Cardiac fibroblast (primary cell): ENCODE data around the gene PCNX1.

ENCODE experiments used
- DNase-seq, 2 donors: peaks; one replicate each; pipeline versions ENCODE4 v3.0.0 to v3.0.0-alpha.2; 2010; ENCODE audit warnings: low read depth in 2 of 2
- H3K4me3 ChIP-seq, 2 donors: replicated peaks in 1 of 2; 1 replicate in 1 of 2; 2 replicates in 1 of 2; pipeline ENCODE4 v1.5.1; 2011; ENCODE audit warnings: low read depth in 2 of 2, low read length in 2 of 2, mild to moderate bottlenecking in 2 of 2, moderate library complexity in 1 of 2
- CTCF ChIP-seq: IDR thresholded peaks from one replicate; pipeline ENCODE4 v1.5.1; 2011; ENCODE audit warnings: low read depth, mild to moderate bottlenecking, low read length, inconsistent platforms

The PCNX1 gene

GRCh38 chr14:71114565-71114964 lies 207.3 kb downstream of the PCNX1 start:
- H3K4me3 ChIP-seq: no peak overlapping the region
- no peak for TF ChIP-seq CTCF
- no peak for DNase-seq

- no peak for DNase-seq
- H3K4me3 ChIP-seq: no peak overlapping the region
- no peak for TF ChIP-seq CTCF
These were observed 208.0 kb downstream of the PCNX1 start for GRCh38 chr14:71115306-71115705.

GRCh38 chr14:71115821-71116567 lies 208.7 kb downstream of the PCNX1 start:
- TF ChIP-seq CTCF: no peak

GRCh38 chr14:71116568-71117122 lies 209.4 kb downstream of the PCNX1 start:
- no peak overlapping the region for H3K4me3 ChIP-seq
- no peak for TF ChIP-seq CTCF
- no peak for DNase-seq

More at GRCh38 chr14:71115821-71116567, 208.7 kb downstream of the PCNX1 start:
- DNase-seq: no peak
- H3K4me3 ChIP-seq: no peak overlapping the region

GRCh38 chr14:71117839-71118743 lies 210.8 kb downstream of the PCNX1 start:
- H3K4me3 ChIP-seq: no peak overlapping the region
- TF ChIP-seq CTCF: no peak
- peak; percentile 79 to 97 for DNase-seq

GRCh38 chr14:71119075-71119474 lies 211.8 kb downstream of the PCNX1 start:
- TF ChIP-seq CTCF: no peak
- no peak overlapping the region for H3K4me3 ChIP-seq

More at GRCh38 chr14:71119075-71119474, 211.8 kb downstream of the PCNX1 start:
- DNase-seq: peak in 1 of 2 donors; percentile 86
